ENCODE measurements around the gene FAM20A.

The FAM20A gene

DNA sequence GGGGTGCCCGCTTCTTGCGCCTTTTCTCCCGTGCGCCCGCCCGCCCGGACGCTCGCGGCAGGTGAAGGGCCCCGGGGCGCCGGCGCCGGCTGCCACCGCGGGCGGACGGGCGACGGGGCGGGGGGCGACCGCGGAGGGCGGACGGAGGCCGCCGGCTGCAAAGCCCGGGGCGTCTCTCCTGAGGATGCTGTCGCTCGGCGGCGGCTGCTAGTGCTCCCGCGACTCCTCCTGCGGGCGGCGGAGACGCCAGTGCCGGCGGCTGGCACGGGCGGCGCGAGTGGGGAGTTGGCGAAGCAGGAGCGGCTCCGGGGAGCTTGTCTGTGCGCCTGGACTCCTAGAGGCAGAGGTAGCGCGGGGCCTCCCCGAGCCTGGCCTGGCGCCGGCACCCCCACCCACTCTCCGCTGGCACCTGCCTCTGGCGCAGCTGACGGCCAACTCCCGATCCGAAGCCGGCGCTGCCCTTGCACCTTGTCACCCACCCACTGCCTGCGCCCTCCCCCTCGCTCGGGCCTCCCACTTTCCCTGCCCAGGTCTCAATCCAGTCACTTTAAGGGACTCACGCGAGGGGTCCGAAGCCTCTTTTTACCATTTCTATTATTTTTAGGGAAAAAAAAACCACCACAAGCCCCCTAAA lies at the start of gene FAM20A:
Gene FAM20A, minus strand, starts transcription at position 437 of the 634 bp plus-strand sequence. CDS start 701 bp downstream, outside the sequence.
- no peak for DNase-seq (ENCODE audit: low spot score)

DNA sequence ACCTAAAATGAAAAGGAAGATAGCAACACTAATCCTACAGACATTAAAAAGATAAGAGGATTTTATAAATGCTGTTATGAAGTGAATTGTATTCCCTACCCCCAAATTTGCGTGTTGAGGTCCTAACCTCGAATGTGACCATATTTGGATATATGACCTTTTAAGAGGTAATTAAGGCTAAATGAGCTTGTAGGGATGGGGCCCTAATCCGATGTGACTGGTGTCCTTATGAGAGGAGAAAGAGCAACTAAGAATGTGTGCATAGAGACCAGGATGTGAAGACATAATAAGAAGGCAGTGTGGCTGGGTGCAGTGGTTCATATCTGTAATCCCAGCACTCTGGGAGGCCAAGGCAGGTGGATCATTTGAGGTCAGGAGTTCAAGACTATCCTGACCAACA lies 48.2 kb upstream of the FAM20A start:
- no peak for DNase-seq (ENCODE audit: low spot score)

DNA sequence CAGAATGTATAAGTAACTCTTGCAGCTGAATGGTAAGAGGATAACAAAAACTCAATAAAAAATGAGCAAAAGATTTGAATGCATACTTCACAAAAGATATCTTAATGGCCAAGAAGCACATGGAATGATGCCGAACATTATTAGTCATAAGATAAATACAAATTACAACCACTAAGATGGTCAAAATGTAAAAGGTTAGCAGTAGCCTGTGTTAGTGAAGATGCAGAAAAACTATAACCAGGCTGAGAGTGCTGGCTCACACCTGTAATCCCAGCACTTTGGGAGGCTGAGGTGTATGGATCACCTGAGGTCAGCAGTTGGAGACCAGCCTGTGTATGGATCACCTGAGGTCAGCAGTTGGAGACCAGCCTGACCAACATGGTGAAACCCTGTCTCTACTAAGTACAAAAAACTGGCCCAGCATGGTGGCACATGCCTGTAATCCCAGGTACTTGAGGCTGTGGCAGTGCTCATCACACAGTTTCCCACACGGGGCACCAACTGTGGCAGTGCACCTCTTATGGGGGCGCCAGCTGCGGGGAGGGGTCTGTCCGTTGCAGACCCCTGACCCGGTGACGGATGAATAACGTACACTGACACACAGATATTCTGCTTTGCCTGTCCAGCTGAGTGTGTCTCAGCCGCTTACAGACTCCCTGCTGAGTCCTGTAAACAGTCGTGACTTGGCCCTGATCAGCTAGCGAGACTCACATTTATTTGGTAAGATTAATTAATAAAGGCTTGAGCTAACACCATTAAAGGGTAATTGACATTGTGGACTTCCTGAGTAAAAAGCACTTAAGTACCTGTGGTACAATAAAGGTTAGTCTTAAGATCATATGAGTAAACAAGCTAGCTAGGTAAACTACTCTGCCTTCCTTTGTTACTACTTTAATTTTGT lies 45.7 kb upstream of the FAM20A start:
- no peak for DNase-seq (ENCODE audit: low spot score)

DNA sequence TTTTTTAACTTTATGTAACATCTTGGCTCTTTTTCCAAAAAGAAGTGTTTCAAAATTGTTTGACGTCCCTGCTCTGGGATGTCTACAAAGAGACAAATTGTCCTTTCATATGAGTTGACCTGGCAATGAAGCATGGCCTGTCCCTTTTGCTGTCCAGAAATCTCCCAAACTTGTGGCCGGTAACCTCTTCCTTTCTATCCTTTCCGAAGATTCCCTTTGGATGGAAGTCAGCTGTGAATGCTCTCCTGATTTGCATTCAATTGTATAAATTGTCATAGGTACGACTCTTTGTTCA lies 40.9 kb upstream of the FAM20A start:
- no peak for DNase-seq (ENCODE audit: low spot score)

DNA sequence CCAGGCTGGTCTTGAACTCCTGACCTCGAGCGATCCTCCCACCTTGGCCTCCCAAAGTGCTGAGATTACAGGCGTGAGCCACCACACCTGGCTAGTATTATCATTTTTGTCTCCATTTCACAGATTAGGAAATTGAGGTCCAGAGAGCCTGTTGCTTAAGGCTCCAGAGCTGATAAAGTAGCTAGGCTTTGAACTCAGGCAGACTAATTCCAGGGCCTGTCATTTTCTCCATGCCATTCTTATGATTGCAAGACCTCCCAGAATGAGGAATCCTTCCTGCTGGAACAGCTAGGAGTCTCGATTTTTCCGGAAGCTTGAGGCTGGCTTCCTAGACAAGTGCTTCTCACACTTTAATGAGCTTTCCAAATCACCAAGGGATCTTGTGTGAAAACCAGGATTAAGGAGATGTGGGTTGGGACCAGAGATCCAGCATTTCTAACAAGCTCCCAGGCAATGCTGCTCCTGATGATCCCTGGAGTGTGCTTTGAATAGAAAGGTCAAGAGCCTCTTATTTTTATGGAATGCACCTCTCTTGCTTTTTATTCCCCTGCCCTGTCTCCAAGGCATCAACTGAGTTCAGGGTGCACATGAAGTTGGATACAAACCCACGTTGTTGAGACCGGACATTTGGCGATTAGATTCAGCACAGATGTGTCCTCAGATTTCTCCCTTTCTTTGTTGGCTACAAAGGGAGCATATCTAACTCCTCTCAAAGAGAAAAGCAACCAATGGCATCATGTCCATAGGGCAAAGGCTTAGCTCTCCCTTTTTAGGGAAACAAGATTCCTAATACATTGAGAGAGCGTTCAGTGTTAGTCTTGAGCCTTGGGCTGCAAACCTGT lies 40.3 kb upstream of the FAM20A start:
- no peak for DNase-seq (ENCODE audit: low spot score)

DNA sequence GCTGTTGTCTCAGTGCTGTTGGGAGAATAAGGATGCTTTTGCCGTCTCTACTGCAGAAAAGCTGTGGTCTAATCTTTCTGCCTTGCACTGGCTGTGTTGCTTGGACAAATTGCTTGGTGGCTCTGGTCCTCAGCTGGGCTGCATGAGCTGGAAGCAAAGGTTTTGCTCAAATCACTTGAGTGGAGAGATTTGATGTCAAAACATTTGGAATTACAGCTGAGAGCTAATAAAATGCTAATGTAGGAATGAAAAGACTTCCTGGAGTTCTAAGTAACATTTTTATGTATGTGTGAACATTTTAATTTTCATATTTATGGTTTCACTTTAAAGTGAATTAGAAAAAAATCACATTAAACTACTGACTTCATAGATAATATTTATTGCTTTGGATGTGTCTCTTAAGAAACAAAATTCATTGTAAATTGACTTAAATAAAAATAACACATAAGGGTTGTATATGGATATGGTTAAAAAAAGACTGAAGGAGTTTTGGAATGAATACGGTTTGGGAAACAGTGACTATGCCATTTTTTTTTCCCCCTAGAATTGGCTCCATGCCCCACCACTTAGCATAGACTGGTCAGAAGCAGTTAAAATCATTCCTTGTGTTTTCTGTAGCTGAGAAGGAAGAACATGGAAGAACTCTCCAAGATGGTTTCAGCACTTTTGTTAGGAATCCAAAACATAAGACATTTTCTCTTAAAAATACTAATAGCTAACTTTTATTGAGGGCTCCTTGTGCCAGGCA lies 39.2 kb upstream of the FAM20A start:
- DNase-seq (ENCODE audit: low spot score), result no peak

DNA sequence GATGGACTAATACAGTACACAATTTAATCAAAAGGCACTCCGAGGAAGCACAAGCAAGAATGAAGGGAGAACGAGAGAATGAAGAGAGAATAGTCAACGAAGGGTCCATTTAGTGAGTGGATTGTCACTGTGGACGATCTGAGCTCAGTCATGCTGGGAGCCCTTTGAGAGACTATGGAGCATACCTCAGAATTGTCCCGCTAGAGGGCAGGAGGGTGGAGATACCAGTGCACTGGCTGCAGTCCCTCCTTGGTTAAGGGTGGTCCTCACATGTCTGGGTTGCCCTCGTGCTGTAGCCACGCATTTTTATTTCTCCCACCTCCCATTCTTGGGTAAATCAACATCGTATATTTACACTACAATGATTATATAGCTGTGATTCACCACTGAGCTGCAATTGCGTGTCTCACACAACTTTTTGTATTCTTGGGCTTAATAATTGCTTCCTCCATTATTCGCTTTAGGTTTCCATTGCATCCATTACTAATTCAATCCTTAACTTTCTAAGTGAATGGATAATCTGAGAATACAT lies 33.2 kb upstream of the FAM20A start:
- no peak for DNase-seq (ENCODE audit: low spot score)

DNA sequence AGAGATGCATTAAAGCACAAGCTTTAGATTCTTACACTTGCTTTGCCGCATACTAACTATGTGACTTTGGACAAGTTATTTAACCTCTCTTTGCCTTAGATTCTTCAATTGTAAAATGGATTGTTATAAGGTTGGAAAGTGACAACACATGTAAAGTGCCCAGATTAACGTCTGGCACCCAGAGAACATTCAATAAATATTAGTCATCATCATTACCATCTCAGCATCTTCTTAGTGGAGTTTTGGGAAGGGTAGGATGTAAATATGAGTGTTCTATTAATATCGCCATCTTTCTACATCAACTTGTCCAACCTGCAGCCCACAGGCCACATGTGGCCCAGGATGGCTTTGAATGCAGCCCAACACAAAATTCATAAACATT lies 27.4 kb upstream of the FAM20A start:
- DNase-seq (ENCODE audit: low spot score), result no peak

DNA sequence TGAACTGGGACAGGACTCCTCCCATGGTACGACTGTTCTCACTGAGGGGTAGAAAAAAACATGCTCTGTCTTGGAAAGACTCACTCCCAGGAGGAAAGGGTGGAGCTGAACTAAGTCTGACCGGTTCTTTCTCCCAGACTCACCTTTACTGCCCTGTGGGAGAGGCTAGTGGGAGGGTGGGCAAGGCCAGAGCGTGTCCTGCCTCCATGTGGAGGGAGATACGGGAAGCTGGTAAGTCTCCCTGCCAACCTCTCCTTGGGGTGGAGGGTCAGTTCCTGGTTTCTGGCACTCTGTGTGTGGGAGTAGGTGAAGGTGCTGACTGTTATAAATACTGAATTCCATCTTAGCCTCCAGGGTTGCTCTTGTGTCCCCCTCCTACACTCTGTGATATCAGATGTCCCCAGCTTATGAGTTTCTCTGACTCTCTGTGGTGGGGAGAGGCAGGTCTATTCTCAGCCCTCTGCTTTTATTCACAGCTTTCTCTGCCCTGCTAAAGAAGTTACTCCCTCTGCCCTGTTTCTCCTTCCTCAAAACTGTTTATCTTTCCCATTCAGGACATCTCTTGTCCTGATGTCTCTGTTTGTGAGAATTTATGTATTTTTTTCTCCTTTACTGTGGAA lies 26.9 kb upstream of the FAM20A start:
- no peak for DNase-seq (ENCODE audit: low spot score)

DNA sequence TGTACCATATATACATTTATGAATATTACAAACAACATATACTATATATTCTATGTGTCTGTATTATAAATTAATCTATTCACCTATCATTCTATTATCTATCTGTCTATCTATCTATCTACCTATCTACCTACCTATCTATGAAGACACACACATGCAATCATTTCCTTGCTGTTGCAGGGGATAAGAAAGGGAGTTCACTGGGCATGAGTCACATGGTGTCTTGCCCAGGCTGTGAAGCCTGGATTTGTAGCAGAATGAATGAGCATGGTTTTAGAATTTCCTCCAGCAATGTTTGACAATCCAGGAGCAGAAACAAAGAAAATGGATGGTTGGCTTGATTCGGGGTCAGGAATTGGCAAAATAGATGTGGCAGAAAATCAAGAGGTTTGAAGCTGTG lies 23.2 kb upstream of the FAM20A start:
- no peak for DNase-seq (ENCODE audit: low spot score)

DNA sequence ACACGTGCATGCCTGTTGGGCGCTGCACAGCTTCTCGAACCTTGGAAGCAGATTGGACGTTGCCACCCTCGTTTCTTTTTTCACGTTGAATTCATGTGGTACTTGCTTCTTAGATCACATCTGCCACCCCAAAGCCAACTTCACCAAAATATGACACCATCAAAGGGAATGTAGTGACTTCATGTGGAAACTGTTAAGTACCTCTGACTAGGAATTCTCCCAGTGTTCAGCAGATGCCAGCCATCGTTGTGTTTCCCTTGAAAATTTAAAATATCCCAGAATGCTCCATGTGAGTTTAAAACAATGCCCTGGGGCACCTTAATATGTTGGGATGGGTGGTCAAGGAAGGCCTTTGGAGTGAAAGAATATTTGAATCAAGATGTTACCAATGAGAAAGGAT lies 22.6 kb upstream of the FAM20A start:
- DNase-seq (ENCODE audit: low spot score), result no peak

DNA sequence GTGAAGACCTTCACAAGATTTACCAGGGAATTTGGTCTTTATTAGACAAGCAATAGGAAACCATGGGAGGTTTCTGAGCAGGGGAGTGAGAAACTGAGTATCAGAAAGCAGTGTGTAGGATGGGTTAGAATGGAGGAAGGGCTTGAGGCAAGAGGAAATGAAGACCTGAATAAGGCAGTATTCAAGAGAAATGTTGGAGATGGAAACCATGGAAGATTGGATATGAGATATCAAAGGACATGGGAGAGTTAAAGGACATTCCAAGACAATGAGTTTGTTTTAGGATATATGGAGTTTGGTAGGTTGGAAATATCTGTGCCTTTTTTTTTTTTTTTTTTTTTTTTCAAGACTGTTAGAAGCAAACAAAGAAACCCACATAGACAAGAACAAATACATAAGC lies 21.3 kb upstream of the FAM20A start:
- no peak for DNase-seq (ENCODE audit: low spot score)

DNA sequence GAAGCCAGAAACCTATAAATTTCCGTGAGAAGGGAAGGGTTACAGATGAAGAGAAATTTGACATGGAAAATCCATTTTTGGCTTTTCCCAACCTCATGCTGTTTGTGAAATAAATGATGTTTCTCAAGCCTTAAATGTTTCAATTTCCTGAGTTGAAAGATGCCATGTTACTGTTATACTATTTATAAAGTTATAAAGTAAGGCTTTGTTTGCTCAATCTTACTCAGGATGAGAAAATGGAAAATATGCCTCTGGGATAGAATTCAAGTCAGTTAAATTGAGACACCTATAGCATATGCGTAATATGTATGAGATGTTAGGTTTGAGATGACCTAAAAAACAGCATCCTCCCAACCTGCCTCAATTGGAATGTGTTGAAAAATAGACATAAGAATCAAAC lies 19.9 kb upstream of the FAM20A start:
- DNase-seq (ENCODE audit: low spot score), result no peak

DNA sequence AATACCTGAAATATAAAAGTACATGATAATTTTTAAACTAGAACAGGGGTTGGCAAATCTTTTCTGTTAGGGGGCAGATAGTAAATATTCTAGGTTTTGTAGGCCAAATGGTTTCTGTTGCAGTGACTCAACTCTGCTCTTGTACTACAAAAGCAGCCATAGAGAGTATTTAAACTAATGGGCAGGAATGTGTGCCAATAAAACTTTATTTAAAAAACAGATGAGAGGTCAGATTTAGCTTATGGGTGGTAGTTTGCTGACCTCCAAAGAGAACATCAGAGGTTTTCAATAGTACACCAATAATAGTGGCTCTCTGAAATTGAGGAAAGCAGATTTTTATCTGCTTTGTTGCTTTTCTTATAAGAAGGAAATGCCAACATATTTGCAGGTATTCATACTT lies 15.2 kb upstream of the FAM20A start:
- DNase-seq (ENCODE audit: low spot score), result no peak

DNA sequence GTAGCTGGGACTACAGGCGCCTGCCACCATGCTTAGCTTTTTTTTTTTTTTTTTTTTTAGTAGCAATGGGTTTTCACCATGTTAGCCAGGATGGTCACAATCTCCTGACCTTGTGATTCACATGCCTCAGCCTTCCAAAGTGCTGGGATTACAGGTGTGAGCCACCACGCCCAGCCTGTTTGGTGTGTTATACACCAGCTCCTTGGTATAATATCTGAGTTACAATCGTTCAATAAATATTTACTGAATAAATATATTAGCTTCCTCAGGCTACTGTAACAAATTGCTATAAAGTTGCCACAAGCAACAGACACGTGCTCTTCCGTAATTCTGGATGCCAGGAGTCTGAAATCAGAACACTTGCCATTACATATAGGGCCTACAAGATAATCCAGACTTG lies 13.6 kb upstream of the FAM20A start:
- DNase-seq (ENCODE audit: low spot score), result no peak

DNA sequence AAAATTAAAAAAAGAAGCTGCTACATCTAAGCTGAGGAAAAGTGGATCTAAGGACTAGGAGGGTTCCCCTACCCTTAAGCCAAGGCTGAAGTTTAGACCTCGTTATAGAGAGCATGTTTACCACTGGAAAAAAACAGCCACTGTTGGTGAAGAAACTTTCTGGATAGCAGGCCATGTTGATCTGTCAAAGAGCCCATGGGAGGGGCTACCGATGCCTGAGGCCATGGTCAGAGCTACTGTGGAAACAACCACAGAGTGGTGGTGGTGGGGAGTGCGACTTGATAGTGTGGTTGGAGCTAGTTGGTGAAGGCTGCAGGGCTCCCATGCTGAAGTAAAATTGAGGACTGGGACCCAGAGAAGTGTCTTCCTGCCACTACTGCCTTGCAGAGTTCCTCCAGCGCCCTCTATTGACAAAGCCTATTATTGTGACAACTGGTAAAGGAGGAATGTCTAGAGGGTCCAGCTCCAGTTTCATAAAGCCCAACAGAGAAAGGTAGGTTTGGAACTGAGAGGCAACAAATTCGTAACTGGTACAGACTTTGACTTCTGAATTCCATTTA lies 12.7 kb upstream of the FAM20A start:
- DNase-seq (ENCODE audit: low spot score), result no peak

DNA sequence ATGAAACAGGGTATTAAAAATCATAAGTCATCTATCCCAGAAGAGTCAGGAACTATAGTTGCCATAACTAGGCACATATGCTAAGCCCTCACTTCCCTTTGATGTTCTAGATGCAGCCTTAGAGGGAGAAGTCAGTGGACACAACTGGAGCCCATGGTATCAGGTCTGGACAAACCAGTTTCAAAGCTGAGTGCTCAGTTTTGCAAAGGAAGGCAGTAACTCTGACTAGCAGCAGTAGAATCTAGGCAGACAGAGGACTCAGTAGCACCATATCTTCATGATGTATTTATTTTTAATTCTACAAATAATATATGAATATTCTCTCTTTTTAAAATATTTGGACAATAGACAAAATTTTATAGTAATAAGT lies 11.7 kb upstream of the FAM20A start:
- DNase-seq (ENCODE audit: low spot score), result no peak

DNA sequence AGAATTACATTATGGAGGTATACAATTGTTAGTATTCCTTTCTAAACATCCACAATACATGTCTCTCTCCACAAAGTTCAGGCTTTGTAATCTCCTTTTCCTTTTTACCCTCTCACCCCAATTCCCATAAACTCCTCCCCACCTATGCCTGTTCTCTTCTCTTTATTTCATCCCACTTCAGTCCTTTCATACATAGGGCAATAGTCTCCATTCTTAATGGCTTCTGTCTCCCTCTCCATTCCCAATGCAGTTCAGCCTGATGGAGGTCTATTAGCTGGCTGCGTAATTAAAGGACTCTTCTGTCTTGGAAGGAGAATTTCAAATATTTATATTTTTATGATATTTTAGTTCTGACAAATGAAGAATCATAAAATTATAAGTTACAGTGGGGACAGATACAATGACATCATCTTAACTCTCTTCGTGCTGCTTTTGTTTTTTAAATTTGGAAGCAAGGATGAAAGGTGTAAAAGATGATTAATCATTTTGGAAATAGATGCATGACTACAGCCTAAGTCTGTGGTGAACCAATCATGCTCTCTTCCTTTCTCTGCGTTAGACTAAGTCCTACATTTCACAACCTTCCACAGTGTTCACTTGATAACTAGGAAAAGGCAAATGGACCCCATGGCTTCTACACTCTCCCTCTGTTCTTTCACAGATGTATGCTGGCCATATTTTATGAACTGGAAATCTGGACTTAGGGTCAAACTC lies 11.2 kb upstream of the FAM20A start:
- no peak for DNase-seq (ENCODE audit: low spot score)

DNA sequence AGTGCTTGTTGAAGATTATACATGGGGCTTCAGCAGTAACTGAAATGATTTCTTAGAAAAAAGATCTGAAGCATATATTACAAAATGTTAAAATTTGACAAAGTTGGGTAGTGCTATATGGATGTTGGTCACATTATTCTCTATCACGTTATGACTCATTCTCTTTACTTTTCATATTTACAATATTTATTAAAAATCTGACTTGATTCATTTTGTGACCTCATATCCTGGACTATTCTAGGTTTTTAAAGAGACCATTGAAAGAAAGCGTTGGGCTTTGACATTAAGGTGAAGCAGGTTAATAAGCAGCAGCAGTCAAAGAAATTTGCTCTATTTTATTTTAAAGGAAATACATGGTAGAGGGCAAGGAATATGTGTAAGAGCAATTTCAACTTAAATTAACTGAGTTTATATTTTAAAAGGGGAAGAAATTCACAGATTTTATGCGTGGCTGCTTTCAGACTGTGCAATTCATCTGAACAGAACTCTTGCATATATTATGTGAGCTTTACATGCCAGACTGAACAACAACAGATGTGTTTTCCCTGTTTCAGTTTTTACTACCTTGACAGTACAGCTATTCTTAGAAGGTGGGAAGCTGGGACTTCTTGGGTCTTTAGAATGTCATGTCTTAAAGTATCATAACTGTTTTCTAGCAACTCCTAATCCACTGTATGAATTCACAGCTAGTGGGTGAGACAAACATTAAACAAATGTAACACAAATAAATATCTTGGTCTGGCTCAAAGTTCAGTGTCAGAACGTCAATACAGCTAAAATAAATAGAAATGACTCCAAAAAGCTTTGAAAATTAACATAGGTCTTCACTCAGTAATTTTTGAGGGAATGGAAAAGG lies 10.4 kb upstream of the FAM20A start:
- DNase-seq (ENCODE audit: low spot score), result no peak

DNA sequence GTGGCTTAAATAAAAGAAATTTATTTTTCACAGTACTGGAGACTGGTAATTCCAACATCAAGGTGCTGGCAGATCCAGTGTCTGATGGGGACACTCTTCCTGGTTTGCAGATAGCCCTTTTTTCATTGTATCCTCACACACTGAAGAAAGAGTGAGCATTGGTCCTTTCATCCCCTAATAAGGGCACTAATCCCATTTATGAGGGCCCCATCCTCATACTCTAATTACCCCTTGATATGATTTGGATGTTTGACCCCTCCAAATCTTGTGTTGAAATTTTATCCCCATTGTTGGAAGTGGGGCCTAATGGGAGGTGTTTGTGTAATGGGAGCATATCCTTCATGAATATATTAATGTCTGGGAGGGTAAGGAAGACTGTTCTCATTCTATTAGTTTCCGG lies 9.4 kb upstream of the FAM20A start:
- no peak for DNase-seq (ENCODE audit: low spot score)
